SU-DHL-6 (cell line): ENCODE results near the gene SRGAP3.

Experiments
- H2AFZ ChIP-seq: fragments of 200-600 bp; sonication (generic); 2 replicates; pipeline ENCODE4 v1.6.1; 2014; ENCODE audit warnings: low read depth, mild to moderate bottlenecking, moderate library complexity, mixed read lengths, antibody characterized with exemption, low read length; ENCODE audit not compliant: severe bottlenecking
- H3F3A ChIP-seq: fragments of 200-600 bp; shearing (Covaris generic); 2 replicates; pipeline ENCODE4 v1.6.0; 2016; ENCODE audit warnings: antibody characterized with exemption, mild to moderate bottlenecking; ENCODE audit not compliant: insufficient read depth
- H3K27ac ChIP-seq: fragments of 200-600 bp; sonication (generic); 2 replicates; pipeline ENCODE4 v1.5.1; 2016; ENCODE audit warnings: low read depth, mild to moderate bottlenecking, low read length, moderate library complexity, mixed read lengths
- H3K27me3 ChIP-seq: fragments of 200-600 bp; sonication (generic), shearing (Covaris generic); 2 replicates; pipeline ENCODE4 v1.6.0; 2014; ENCODE audit warnings: mild to moderate bottlenecking, low read length
- H3K36me3 ChIP-seq: fragments of 200-600 bp; sonication (generic); 2 replicates; pipeline ENCODE4 v1.6.1; 2014; ENCODE audit warnings: mild to moderate bottlenecking, low read length, mixed read lengths
- H3K4me2 ChIP-seq: fragments of 300-600, 200-600 bp; shearing (Covaris generic), sonication (generic); 2 replicates; pipeline ENCODE4 v1.6.0; 2014; ENCODE audit warnings: low read length, low read depth, mild to moderate bottlenecking; ENCODE audit not compliant: poor library complexity, severe bottlenecking
- H3K4me3 ChIP-seq: fragments of 200-600 bp; sonication (generic); 2 replicates; pipeline ENCODE4 v1.5.1; 2014; ENCODE audit warnings: antibody characterized with exemption, low read length, mild to moderate bottlenecking, mixed read lengths; ENCODE audit not compliant: insufficient read depth, poor library complexity, severe bottlenecking
- H3K79me2 ChIP-seq: fragments of 200-600 bp; sonication (generic); 2 replicates; pipeline ENCODE4 v1.6.1; 2014; ENCODE audit warnings: mild to moderate bottlenecking, low read length, moderate library complexity; ENCODE audit not compliant: insufficient read depth
- H3K9ac ChIP-seq: fragments of 200-600 bp; sonication (generic); 2 replicates; pipeline ENCODE4 v1.7.0; 2014; ENCODE audit warnings: mild to moderate bottlenecking, low read length
- H3K9me2 ChIP-seq: fragments of 200-600 bp; sonication (generic); replicated peaks from 2 replicates; pipeline ENCODE4 v1.6.1; 2014; ENCODE audit warnings: low read length; ENCODE audit not compliant: insufficient read depth
- H3K9me3 ChIP-seq: fragments of 200-600 bp; sonication (generic); 2 replicates; pipeline ENCODE4 v1.6.1; 2014; ENCODE audit warnings: low read length, mixed read lengths; ENCODE audit not compliant: insufficient read depth
- H4K20me1 ChIP-seq: fragments of 200-600 bp; sonication (generic); 2 replicates; pipeline ENCODE4 v1.6.1; 2014; ENCODE audit warnings: low read depth, mild to moderate bottlenecking, antibody characterized with exemption, low read length, moderate library complexity, mixed read lengths
- EZH2phosphoT487 ChIP-seq: fragments of 200-600 bp; sonication (generic), shearing (Covaris generic); conservative IDR thresholded peaks from 2 replicates; pipeline ENCODE4 v1.6.1; 2018; ENCODE audit warnings: mild to moderate bottlenecking, antibody characterized with exemption, low read length, moderate library complexity, mixed read lengths
- TF ChIP-seq, protein P1 (sequence below): fragments of 200-600 bp; sonication (generic); IDR thresholded peaks from one replicate; pipeline ENCODE4 v1.5.1; 2017; ENCODE audit warnings: antibody characterized with exemption, mild to moderate bottlenecking, low read length, moderate library complexity; ENCODE audit not compliant: insufficient read depth, poor library complexity, severe bottlenecking

SRGAP3 gene

DNA sequence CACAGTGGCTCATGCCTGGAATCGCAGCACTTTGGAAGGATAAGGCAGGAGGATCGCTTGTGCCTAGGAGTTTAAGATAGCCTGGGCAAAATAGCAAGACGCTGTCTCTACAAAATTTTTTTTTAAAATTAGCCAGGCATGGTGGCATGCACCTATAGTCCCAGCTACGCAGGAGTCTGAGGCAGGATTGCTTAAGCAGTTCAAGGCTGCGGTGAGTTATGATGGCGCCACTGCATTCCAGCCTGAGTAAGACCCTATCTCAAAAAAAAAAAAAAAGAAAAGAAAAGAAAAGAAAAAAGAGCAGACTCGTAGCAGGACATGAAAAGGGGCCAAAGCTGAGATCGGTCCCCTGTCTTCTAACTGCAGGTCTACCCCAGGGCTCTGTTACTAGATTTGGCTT lies 18.9 kb downstream of the SRGAP3 start:
- Histone ChIP-seq H3K27me3 (no peaks in the 10 kb centered on the region), H3K79me2 (no peaks in the 10 kb centered on the region), H3K4me2 (no peak overlapping the region), H3K4me3 (no peak overlapping the region), H3K27ac (no peak overlapping the region), H2AFZ (no peak overlapping the region), H3K36me3 (no peaks in the 10 kb centered on the region), H4K20me1 (no peaks in the 10 kb centered on the region), H3K9me2 (no peaks in the 10 kb centered on the region), H3F3A (no peaks in the 10 kb centered on the region), H3K9me3 (no peaks in the 10 kb centered on the region), H3K9ac (no peak overlapping the region)
- TF ChIP-seq EZH2phosphoT487: no peak

- Histone ChIP-seq H3K27ac (no peak overlapping the region), H3K4me2 (no peak overlapping the region)
Observed at GRCh38 chr3:9229879-9230278, 19.6 kb downstream of the SRGAP3 start.

DNA sequence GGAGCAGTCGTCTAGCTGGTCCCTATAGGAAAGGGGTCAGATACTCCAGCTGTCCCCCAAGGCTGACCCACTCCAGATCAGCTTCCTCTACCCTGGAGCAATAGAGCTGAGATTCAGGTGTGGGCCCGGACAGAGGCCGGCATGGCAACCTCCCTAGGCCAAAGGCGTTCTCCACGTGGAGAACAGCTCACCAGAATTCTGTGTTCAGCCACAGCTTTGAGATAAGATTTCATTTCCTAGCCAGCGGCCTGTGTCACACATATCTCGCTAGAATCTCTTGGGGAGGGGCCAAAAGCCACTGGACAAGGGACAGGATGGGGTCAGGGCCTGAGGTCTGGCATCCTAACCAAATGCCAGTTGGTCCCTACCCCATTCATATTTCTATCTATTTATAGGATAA lies 20.1 kb downstream of the SRGAP3 start:
- Histone ChIP-seq H3K4me3 (no peak overlapping the region), H3K4me2 (no peak overlapping the region), H3F3A (no peaks in the 10 kb centered on the region), H4K20me1 (no peaks in the 10 kb centered on the region), H3K27ac (no peak overlapping the region), H3K79me2 (no peaks in the 10 kb centered on the region), H3K36me3 (no peaks in the 10 kb centered on the region), H3K9me2 (no peaks in the 10 kb centered on the region), H2AFZ (no peak overlapping the region), H3K9me3 (no peaks in the 10 kb centered on the region), H3K27me3 (no peaks in the 10 kb centered on the region), H3K9ac (no peak overlapping the region)
- TF ChIP-seq, protein P1, sequence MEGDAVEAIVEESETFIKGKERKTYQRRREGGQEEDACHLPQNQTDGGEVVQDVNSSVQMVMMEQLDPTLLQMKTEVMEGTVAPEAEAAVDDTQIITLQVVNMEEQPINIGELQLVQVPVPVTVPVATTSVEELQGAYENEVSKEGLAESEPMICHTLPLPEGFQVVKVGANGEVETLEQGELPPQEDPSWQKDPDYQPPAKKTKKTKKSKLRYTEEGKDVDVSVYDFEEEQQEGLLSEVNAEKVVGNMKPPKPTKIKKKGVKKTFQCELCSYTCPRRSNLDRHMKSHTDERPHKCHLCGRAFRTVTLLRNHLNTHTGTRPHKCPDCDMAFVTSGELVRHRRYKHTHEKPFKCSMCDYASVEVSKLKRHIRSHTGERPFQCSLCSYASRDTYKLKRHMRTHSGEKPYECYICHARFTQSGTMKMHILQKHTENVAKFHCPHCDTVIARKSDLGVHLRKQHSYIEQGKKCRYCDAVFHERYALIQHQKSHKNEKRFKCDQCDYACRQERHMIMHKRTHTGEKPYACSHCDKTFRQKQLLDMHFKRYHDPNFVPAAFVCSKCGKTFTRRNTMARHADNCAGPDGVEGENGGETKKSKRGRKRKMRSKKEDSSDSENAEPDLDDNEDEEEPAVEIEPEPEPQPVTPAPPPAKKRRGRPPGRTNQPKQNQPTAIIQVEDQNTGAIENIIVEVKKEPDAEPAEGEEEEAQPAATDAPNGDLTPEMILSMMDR: no peak
- no peak for TF ChIP-seq EZH2phosphoT487

More at GRCh38 chr3:9229879-9230278, 19.6 kb downstream of the SRGAP3 start:
- Histone ChIP-seq H3K79me2 (no peaks in the 10 kb centered on the region), H3K36me3 (no peaks in the 10 kb centered on the region), H3K9me2 (no peaks in the 10 kb centered on the region), H2AFZ (no peak overlapping the region), H3K4me3 (no peak overlapping the region), H3F3A (no peaks in the 10 kb centered on the region), H3K27me3 (no peaks in the 10 kb centered on the region), H3K9ac (no peak overlapping the region), H3K9me3 (no peaks in the 10 kb centered on the region), H4K20me1 (no peaks in the 10 kb centered on the region)
- TF ChIP-seq EZH2phosphoT487: no peak
- TF ChIP-seq, protein P1: no peak

DNA sequence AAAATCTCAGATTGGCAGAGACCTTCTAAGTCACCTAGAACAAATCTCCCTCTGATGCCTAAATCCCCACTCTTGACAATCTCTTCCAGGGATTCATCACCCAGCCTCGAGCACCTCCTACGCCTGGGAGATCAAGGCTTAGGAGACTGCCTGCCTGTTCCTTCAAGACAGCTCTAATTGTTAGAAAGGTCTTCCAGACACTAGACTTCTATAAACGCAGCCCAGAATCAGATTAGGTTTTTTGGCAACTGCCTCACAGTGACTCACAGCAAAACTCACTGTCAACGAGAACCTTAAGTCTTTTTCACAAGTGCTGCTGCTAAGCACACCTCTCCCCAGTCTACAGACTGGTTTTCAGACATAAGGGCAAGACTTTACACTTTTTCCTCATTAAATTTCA lies 23.1 kb downstream of the SRGAP3 start:
- Histone ChIP-seq H3K9me3 (no peaks in the 10 kb centered on the region), H3K9ac (no peak overlapping the region), H3K27me3 (no peaks in the 10 kb centered on the region), H3K4me2 (no peak overlapping the region), H3K9me2 (no peaks in the 10 kb centered on the region), H3K4me3 (no peak overlapping the region), H2AFZ (no peak overlapping the region), H3K36me3 (no peaks in the 10 kb centered on the region), H3F3A (no peaks in the 10 kb centered on the region), H3K79me2 (no peaks in the 10 kb centered on the region), H3K27ac (no peak overlapping the region), H4K20me1 (no peaks in the 10 kb centered on the region)
- TF ChIP-seq, protein P1: no peak
- TF ChIP-seq EZH2phosphoT487: no peak
